Activated CD8-positive, alpha-beta memory T cell treated with anti-CD3 and anti-CD28 coated beads, Interleukin-2, amount 10 ng/mL, durations not matched to agents 7 days and 5 days (primary cell): ENCODE measurements around the gene WDR26. TPM values are rescaled to one million over a fixed set of nuclear protein-coding genes. Genes with fewer than 3 reads are reported as not detected.
"Not testable (repeated sequence)": the region's sequence is repeated elsewhere in the genome, so short reads cannot be mapped to it uniquely, and the experiment has no call there.

Source experiments
- ATAC-seq: fragments of 150-1000 bp; cut with Tn5 transposase; one replicate; pipeline ENCODE4 v1.10.0; 2021; ENCODE audit warnings: moderate library complexity
- CTCF ChIA-PET: fragments of 350-600 bp; sonication (Branson Sonifier 250); formaldehyde crosslinking; loops from one replicate; lab custom pipeline; 2021; ENCODE audit warnings: antibody characterized with exemption; lab: Charles Lee
- DNase-seq: peaks from one replicate; pipeline ENCODE4 v3.0.0-alpha.2; 2020
- H3K27ac Mint-ChIP-seq: one replicate; pipeline ENCODE4 v1.8.0; 2021; ENCODE audit warnings: mild to moderate bottlenecking, mixed read lengths
- H3K27me3 Mint-ChIP-seq: one replicate; pipeline ENCODE4 v1.8.0; 2021; ENCODE audit warnings: mixed read lengths
- H3K36me3 Mint-ChIP-seq: one replicate; pipeline ENCODE4 v1.8.0; 2021; ENCODE audit warnings: mild to moderate bottlenecking, mixed read lengths
- H3K4me1 Mint-ChIP-seq: one replicate; pipeline ENCODE4 v1.8.0; 2021; ENCODE audit warnings: mixed read lengths
- H3K4me3 Mint-ChIP-seq: one replicate; pipeline ENCODE4 v1.8.0; 2021; ENCODE audit warnings: mild to moderate bottlenecking, moderate library complexity, mixed read lengths
- H3K9me3 Mint-ChIP-seq: one replicate; pipeline ENCODE4 v1.8.0; 2022; ENCODE audit warnings: low read depth, mixed read lengths
- microRNA-seq: library from miRNA; unstranded; fragments of <30 nt; microRNA quantifications from one replicate; pipeline ENCODE4 v1.2.0, GENCODE V29; 2022
- total RNA-seq, 2 experiments: library from RNA; stranded (reverse); gene quantifications; one replicate each; pipeline ENCODE4 v1.2.3, GENCODE V29; 2021

Gene WDR26
- total RNA-seq, 2 experiments from 2014 or later, result 79.0 to 84.2 TPM

GRCh38 chr1:224352436-224353085 is 82.0 kb downstream of the WDR26 start:
- not testable (repeated sequence) for H3K9me3 Mint-ChIP-seq, H3K27ac Mint-ChIP-seq, H3K27me3 Mint-ChIP-seq, DNase-seq, H3K36me3 Mint-ChIP-seq, H3K4me3 Mint-ChIP-seq, ATAC-seq
- peaks cover 19% of the 10 kb centered on the region for H3K4me1 Mint-ChIP-seq
- CTCF ChIA-PET, result interaction anchor here (1.1 to 2.0 kb wide), 4 partner anchors 8 to 236 kb away, joined by 3 to 5 read pairs (median 4); no protein-coding TSS in a partner anchor

GRCh38 chr1:224349716-224350115 is 84.9 kb downstream of the WDR26 start:
- H3K27ac Mint-ChIP-seq, ATAC-seq, DNase-seq, H3K27me3 Mint-ChIP-seq, H3K9me3 Mint-ChIP-seq, CTCF ChIA-PET, H3K4me3 Mint-ChIP-seq, H3K36me3 Mint-ChIP-seq: not testable (repeated sequence)
- peaks cover 14% of the 10 kb centered on the region for H3K4me1 Mint-ChIP-seq

- Mint-ChIP-seq H3K4me1 (peaks cover 3% of the 10 kb centered on the region), H3K9me3 (peaks cover 4% of the 10 kb centered on the region), H3K36me3 (peaks cover 7% of the 10 kb centered on the region), H3K4me3 (no peak overlapping the region), H3K27ac (no peak overlapping the region), H3K27me3 (peaks cover 4% of the 10 kb centered on the region)
- DNase-seq (no peak), ATAC-seq (no peak)
- CTCF ChIA-PET, result no interaction called here
These were observed 86.5 kb downstream of the WDR26 start for GRCh38 chr1:224348137-224348536.

- Mint-ChIP-seq H3K27ac (no peak overlapping the region), H3K4me1 (peaks cover 7% of the 10 kb centered on the region), H3K9me3 (peaks cover 10% of the 10 kb centered on the region), H3K36me3 (peaks cover 19% of the 10 kb centered on the region), H3K27me3 (peaks cover 4% of the 10 kb centered on the region), H3K4me3 (no peak overlapping the region)
- no peak for DNase-seq
- ATAC-seq, result no peak
- CTCF ChIA-PET, result interaction anchor here (0.8 to 1.5 kb wide), 3 partner anchors 8 to 82 kb away, joined by 3 to 5 read pairs (median 3); no protein-coding TSS in a partner anchor
These were observed 90.9 kb downstream of the WDR26 start for GRCh38 chr1:224343679-224344078.

GRCh38 chr1:224340453-224341384 is 93.9 kb downstream of the WDR26 start:
- CTCF ChIA-PET, H3K4me1 Mint-ChIP-seq, H3K27ac Mint-ChIP-seq, H3K27me3 Mint-ChIP-seq: not testable (repeated sequence)
- Mint-ChIP-seq H3K36me3 (peaks cover 17% of the 10 kb centered on the region), H3K4me3 (peak overlapping the region; percentile 74), H3K9me3 (peaks cover 10% of the 10 kb centered on the region)
- ATAC-seq (peak; percentile 96), DNase-seq (peak; percentile 70)

- no peak for ATAC-seq
- Mint-ChIP-seq H3K27me3 (no peaks in the 10 kb centered on the region), H3K27ac (no peak overlapping the region), H3K9me3 (peaks cover 10% of the 10 kb centered on the region), H3K4me3 (no peak overlapping the region), H3K36me3 (peaks cover 17% of the 10 kb centered on the region), H3K4me1 (peaks cover 8% of the 10 kb centered on the region)
- CTCF ChIA-PET, result interaction anchor here (1.1 to 1.6 kb wide), 2 partner anchors 118 to 223 kb away, joined by 4 read pairs; no protein-coding TSS in a partner anchor
- no peak for DNase-seq
These were observed 95.1 kb downstream of the WDR26 start for GRCh38 chr1:224339442-224340033.

- Mint-ChIP-seq H3K36me3 (peaks cover 13% of the 10 kb centered on the region), H3K4me3 (no peak overlapping the region), H3K4me1 (peaks cover 21% of the 10 kb centered on the region), H3K9me3 (peaks cover 6% of the 10 kb centered on the region), H3K27me3 (no peaks in the 10 kb centered on the region), H3K27ac (no peak overlapping the region)
- no peak for DNase-seq
- no peak for ATAC-seq
- CTCF ChIA-PET, result interaction anchor here (0.5 to 1.7 kb wide), 4 partner anchors 9 to 222 kb away, joined by 3 to 4 read pairs (median 4); no protein-coding TSS in a partner anchor
These were observed 96.3 kb downstream of the WDR26 start for GRCh38 chr1:224338150-224338838.

Small RNA genes lying within 50 kb of the gene (microRNA-seq; reads per million reads assigned to microRNA genes)
- not detected for gene MIR4742

Other genes starting within 250 kb of the WDR26 start
- gene NVL, start 104.6 kb downstream of the WDR26 start, total RNA-seq, result 10 to 100 TPM; 47.7 to 53.6 TPM
- gene CNIH4, start 77.9 kb downstream of the WDR26 start, total RNA-seq, result 10 to 100 TPM; 45.5 to 46.2 TPM
- 1 to 10 TPM; 1.1 to 3.6 TPM for gene CNIH3, start 181.5 kb upstream of the WDR26 start, total RNA-seq